VCaP (cell line): ENCODE data around the gene PLA2G4E.

Experiments
- H3K27ac ChIP-seq: fragments of 450-650 bp; 2 replicates; pipeline ENCODE4 v1.5.1; 2017
- CTCF ChIP-seq: fragments of 450-650 bp; conservative IDR thresholded peaks from 2 replicates; pipeline ENCODE4 v1.5.1; 2017; ENCODE audit warnings: mild to moderate bottlenecking, moderate library complexity

PLA2G4E gene

GRCh38 chr15:41948490-41948889, 72.4 kb downstream of the PLA2G4E start:
- no peak for TF ChIP-seq CTCF
- no peak overlapping the region for H3K27ac ChIP-seq

GRCh38 chr15:41946970-41947369, 73.9 kb downstream of the PLA2G4E start:
- TF ChIP-seq CTCF = no peak
- H3K27ac ChIP-seq = no peak overlapping the region

GRCh38 chr15:41945731-41946130, 75.1 kb downstream of the PLA2G4E start:
- H3K27ac ChIP-seq = no peak overlapping the region

DNA sequence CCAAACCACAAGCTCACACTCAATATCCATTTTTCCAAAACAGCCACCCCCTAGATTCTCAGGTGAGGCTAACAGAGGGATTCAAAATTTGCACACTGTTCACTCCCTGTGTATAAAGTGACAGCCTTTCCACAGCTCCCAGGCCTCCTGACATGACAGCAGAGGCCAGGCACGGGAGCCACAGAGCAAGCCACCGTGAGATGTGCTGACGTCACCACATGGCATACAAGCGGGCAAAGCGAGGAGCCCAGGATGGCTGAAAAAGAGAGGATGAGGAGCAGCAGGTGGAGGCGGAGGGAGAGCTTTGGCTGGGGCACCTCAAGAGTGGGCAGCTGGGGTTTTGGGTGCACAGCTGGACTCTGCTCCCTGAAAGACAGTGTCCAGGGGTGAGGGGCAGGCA, 75.6 kb downstream of the PLA2G4E start:
- no peak for TF ChIP-seq CTCF
- no peak overlapping the region for H3K27ac ChIP-seq

More at GRCh38 chr15:41945731-41946130, 75.1 kb downstream of the PLA2G4E start:
- no peak for TF ChIP-seq CTCF

- H3K27ac ChIP-seq = no peak overlapping the region
- TF ChIP-seq CTCF = no peak
Measured at GRCh38 chr15:41944313-41944940, 76.4 kb downstream of the PLA2G4E start.

DNA sequence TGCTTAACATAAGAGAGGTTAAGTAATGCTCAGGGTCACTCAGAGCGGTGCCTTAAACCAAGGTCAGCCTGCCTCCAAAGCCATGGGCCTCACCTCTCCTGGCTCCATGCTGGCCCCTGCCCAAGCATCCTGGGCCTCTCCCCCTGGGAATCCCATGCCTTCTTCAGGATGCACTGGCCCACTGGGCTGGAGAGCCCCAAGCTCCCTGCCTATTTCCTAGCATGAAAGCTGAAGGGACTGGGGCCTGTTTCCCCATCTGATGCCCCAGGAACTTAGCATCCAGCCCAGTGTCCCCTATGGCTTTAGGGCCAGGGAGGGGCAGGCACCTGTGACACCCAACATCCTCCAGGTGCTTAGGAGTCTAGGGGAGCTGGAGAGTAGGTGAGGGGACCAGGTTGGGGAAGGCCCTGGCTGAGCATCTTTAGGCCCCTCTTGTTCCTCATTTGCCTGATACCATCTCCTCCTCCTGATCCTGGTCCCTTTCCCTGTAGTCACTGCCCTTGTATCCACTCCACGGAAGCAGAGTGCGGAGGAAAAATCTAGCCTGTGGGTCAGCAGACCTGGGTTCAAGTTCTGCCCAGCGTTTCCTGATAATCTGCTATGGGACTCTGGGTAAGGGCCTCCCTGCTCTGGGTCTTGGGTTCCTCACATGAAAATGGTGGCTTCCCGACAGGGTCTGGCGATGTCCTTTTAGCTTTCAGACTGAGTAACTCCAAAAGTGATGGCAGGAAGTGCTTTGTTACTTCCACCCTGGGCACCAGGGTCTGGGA, 77.1 kb downstream of the PLA2G4E start:
- no peak for TF ChIP-seq CTCF
- no peak overlapping the region for H3K27ac ChIP-seq

DNA sequence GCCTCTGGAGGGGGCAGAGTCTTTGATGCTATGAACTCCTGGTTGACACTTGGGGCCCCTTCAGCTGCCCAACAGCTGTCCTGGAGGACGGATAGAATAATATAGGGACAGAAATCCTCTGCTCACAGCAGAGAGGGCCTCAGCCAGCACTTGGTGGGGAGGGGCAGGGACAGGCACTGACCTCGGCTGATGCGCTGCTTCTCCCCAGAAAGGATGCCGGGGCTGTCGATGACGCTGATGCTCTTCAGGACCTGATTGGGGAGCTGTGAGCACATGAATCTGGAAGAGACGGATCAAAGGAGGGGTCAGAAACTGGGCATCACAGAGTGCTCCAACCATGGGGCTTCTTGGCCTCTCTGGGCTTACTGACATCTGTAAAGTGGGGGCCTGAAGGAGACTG, 78.0 kb downstream of the PLA2G4E start:
- no peak overlapping the region for H3K27ac ChIP-seq
- TF ChIP-seq CTCF = no peak
